Measurements from ENCODE around the gene PI4KB.

DNA sequence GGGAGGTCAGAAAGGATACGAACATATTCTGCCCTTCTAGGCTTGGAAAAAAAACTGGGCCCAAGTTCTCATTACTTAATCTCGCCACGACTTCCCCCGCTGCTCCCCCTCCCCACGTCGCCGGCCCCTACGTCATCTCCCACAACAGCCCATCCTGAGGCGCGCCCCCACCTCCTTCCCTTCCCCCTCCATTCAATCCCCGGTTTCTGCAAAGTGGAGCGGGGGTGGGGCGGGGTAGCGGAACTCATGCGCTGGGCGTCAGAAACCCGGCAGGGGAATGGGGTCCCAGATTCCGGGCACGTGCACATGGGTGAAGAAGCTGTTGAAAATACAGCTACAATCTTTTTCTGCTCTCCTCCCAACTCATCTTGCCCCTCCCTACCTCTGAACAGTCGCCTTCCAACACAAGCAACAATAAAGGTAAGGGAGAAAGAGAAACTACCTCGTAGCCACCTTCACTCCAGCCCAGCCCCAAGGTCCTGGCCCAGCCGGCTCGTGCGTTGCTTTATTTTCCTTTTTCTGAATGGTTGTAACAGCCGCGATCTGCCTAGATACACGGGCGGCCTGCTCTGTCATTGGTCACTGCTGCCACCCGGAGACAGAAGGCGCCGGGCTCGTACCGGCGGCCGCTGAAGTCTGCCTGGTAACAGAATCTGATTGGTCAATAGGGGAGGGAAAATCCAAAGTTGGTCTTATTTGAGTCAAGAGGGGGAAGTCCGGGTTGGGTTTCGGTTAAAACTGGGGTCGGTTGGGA is 19.7 kb upstream of the PI4KB start, which contains the start of gene RFX5:
- peak; percentile 21 for TF ChIP-seq POLR2A (IDR thresholded peaks at IDR 0.05)
- TF ChIP-seq CTCF (IDR thresholded peaks at IDR 0.05), result no peak

Measured in breast epithelium (tissue), 3 donors.